K562 (cell line): ENCODE data around the gene EID2. TPM values are rescaled to one million over a fixed set of nuclear protein-coding genes. Genes with fewer than 3 reads are reported as not detected.
A peak's percentile ranks its signal among the peaks of the same experiment; 100 is the strongest.

ENCODE experiments used
- E4F1 ChIP-seq: fragments of 250-450 bp; sonication (Bioruptor Pico); IDR thresholded peaks from 2 replicates; pipeline ENCODE4 v1.5.0; 2021; ENCODE audit warnings: mild to moderate bottlenecking, borderline replicate concordance
- ELK1 ChIP-seq: sonication (generic); formaldehyde crosslinking; IDR thresholded peaks from 2 replicates; pipeline ENCODE4 v1.8.1; 2022; ENCODE audit warnings: missing genetic modification reagents
- MECOM ChIP-seq: fragments of 250-450 bp; sonication (Bioruptor Pico); IDR thresholded peaks from 2 replicates; pipeline ENCODE4 v1.8.0; 2022; ENCODE audit warnings: inconsistent platforms
- MED1 ChIP-seq: sonication (generic); formaldehyde crosslinking; IDR thresholded peaks from 2 replicates; pipeline ENCODE4 v1.8.1; 2023; ENCODE audit warnings: missing genetic modification reagents, borderline replicate concordance
- MLLT1 ChIP-seq, 2 experiments: fragments of 450-650 bp; IDR thresholded peaks; 2 replicates each; pipeline ENCODE4 v1.6.1; 2016
- POLR3G ChIP-seq: IDR thresholded peaks from 2 replicates; pipeline ENCODE4 v1.6.1; 2011; ENCODE audit not compliant: insufficient read length, insufficient replicate concordance; ENCODE audit errors: extremely low read depth
- RFX7 ChIP-seq: fragments of 250-450 bp; sonication (Bioruptor Pico); IDR thresholded peaks from 2 replicates; pipeline ENCODE4 v1.5.1; 2021; ENCODE audit warnings: mild to moderate bottlenecking
- TBP ChIP-seq: optimal IDR thresholded peaks from 2 replicates; pipeline ENCODE3; 2011; ENCODE audit warnings: low read depth, low read length, improper control_type of control experiment
- ZBTB7A ChIP-seq: IDR thresholded peaks from 2 replicates; pipeline ENCODE4 v1.6.1; 2011; ENCODE audit warnings: low read depth, mild to moderate bottlenecking, low read length, moderate library complexity, borderline replicate concordance; ENCODE audit not compliant: control insufficient read depth
- ZFP1 ChIP-seq: fragments of 450-650 bp; formaldehyde crosslinking; IDR thresholded peaks from 2 replicates; pipeline ENCODE4 v1.4.0; 2020; ENCODE audit warnings: mild to moderate bottlenecking, mixed read lengths
- ZFX ChIP-seq: sonication (generic); formaldehyde crosslinking; IDR thresholded peaks from 2 replicates; pipeline ENCODE4 v1.8.0; 2022; ENCODE audit warnings: mild to moderate bottlenecking, missing genetic modification reagents, moderate library complexity
- ZHX1 ChIP-seq: fragments of 150-350 bp; conservative IDR thresholded peaks from 2 replicates; pipeline ENCODE4 v1.6.1; 2014; ENCODE audit warnings: low read length
- ZNF197 ChIP-seq: fragments of 200-800 bp; sonication (Bioruptor generic); IDR thresholded peaks from 2 replicates; pipeline ENCODE4 v1.6.1; 2016; ENCODE audit warnings: low read depth, missing genetic modification characterization, missing compliant biosample characterization
- ZNF395 ChIP-seq: fragments of 200-800 bp; sonication (Bioruptor generic); IDR thresholded peaks from 2 replicates; pipeline ENCODE4 v1.6.1; 2017; ENCODE audit warnings: missing genetic modification characterization, missing compliant biosample characterization
- ZNF655 ChIP-seq: fragments of 250-450 bp; sonication (Bioruptor Pico); IDR thresholded peaks from 2 replicates; pipeline ENCODE4 v1.5.0; 2021
- polyA plus RNA-seq, 8 experiments: library from polyadenylated mRNA; depleted of rRNA in 4 of 8; stranded (reverse) in 5 of 8; unstranded in 3 of 8; fragments of >200 nt; fragmentation: Nextera tagmentation in 2 of 8; fragmentation: Illumina TruSeq in 1 of 8; extraction: Ambion mirVana in 2 of 8; extraction: Trizol in 1 of 8; gene quantifications; 2 replicates each; pipeline versions ENCODE4 v1.2.1 to v1.2.3, GENCODE V29; 2011 to 2014; ENCODE audit warnings: inconsistent platforms in 1 of 8, missing spikeins in 1 of 8
- total RNA-seq, 7 experiments: library from RNA; depleted of rRNA in 6 of 7; stranded (reverse); fragments of >200 nt in 6 of 7; fragmentation: Illumina TruSeq in 2 of 7; extraction: Trizol in 2 of 7; gene quantifications; 2 replicates each; pipeline versions ENCODE4 v1.2.1 to v1.2.3, GENCODE V29; 2011 to 2021; ENCODE audit warnings: low replicate concordance in 1 of 7

EID2 gene
- total and polyA plus RNA-seq, 9 of the 15 experiments (the other 6 are each of a cell fraction or from before 2014, with no cell fraction given), result 2.5 to 18.5 (median 11.3) TPM

GRCh38 chr19:39502640-39503417 lies 37.1 kb downstream of the EID2 start (continued):
- peak; percentile 98; the same call in 1 of the 2 replicates for TF ChIP-seq MED1 (CRISPR knock-in tag)
- TF ChIP-seq ZNF395 (CRISPR knock-in tag), result peak; percentile 77; the same call in 1 of the 2 replicates
- TF ChIP-seq ZFP1, result no peak
- no peak for TF ChIP-seq ZNF655 (CRISPR knock-in tag)
- TF ChIP-seq ZHX1, result 0 out of 2 replicates have a peak, but pooled peaks have one; percentile 24
- TF ChIP-seq TBP, result no peak
- no peak for TF ChIP-seq POLR3G
- TF ChIP-seq ZFX (CRISPR knock-in tag), result peak; percentile 86
- TF ChIP-seq ELK1 (CRISPR knock-in tag), result peak; percentile 92
- 0 out of 2 replicates have a peak, but pooled peaks have one; percentile 65 for TF ChIP-seq ZNF197 (CRISPR knock-in tag)
- TF ChIP-seq MECOM, result no peak
- peak; percentile 81; the same call in 1 of the 2 replicates for TF ChIP-seq ZBTB7A
- TF ChIP-seq E4F1 (CRISPR knock-in tag), result no peak
- no peak for TF ChIP-seq RFX7 (CRISPR knock-in tag)
- TF ChIP-seq MLLT1 (IDR thresholded peaks at IDR 0.05), result no peak
